ENCODE measurements around the gene ROBO2.

DNA sequence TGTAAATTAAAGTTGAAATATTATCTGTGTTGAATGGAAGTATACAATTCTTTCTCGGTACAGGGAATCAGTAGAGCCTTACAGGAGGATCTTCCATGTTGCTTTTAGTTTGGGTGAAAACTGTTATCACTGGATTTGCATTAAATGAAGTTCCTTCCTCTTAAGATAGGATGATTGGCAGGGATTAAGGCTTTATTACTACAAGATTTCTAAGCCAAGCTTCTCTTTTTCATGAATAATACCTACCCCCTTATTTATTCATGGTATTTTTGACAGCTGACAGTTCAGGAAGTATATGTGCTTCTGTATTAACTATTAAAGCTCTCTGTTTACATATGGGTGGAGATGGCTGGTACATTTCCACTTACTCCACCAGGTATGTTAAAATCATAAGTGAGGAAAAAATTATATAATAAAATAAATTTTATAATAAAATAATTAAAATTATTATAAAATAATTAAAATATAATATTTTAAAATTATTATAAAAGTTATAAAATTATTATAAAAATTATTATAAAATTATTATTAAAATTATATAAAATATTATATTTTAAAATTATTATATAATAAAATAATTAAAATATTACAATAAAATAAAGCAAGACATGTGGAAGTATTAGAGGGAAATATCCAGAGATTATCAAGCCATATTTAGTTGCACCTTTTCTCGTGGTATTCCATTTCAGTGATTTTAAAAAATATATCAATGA is 332.9 kb downstream of the ROBO2 start:
- TF ChIP-seq POLR2A (IDR thresholded peaks at IDR 0.05) (no peak), POLR2AphosphoS5 (IDR thresholded peaks at IDR 0.05) (no peak), EP300 (IDR thresholded peaks at IDR 0.05) (no peak)
- TF ChIP-seq, protein P1, sequence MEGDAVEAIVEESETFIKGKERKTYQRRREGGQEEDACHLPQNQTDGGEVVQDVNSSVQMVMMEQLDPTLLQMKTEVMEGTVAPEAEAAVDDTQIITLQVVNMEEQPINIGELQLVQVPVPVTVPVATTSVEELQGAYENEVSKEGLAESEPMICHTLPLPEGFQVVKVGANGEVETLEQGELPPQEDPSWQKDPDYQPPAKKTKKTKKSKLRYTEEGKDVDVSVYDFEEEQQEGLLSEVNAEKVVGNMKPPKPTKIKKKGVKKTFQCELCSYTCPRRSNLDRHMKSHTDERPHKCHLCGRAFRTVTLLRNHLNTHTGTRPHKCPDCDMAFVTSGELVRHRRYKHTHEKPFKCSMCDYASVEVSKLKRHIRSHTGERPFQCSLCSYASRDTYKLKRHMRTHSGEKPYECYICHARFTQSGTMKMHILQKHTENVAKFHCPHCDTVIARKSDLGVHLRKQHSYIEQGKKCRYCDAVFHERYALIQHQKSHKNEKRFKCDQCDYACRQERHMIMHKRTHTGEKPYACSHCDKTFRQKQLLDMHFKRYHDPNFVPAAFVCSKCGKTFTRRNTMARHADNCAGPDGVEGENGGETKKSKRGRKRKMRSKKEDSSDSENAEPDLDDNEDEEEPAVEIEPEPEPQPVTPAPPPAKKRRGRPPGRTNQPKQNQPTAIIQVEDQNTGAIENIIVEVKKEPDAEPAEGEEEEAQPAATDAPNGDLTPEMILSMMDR (IDR thresholded peaks at IDR 0.05) = no peak
